GM21423 (cell line): ENCODE data around the gene ALG14.
"Not testable (repeated sequence)": the region's sequence is repeated elsewhere in the genome, so short reads cannot be mapped to it uniquely, and the experiment has no call there.

Source experiments
- ATAC-seq: cut with Tn5 transposase; IDR thresholded peaks from one replicate; pipeline ENCODE4 v1.9.1; 2021; ENCODE audit warnings: mild to moderate bottlenecking, moderate library complexity; ENCODE audit not compliant: unreplicated experiment

The ALG14 gene

GRCh38 chr1:94958081-94958480 is 114.7 kb downstream of the ALG14 start:
- no peak for ATAC-seq

- ATAC-seq: no peak
Measured at GRCh38 chr1:94955767-94956632, 116.8 kb downstream of the ALG14 start.

GRCh38 chr1:94954263-94955220 is 118.2 kb downstream of the ALG14 start:
- ATAC-seq: no peak

GRCh38 chr1:94953746-94954145 is 119.0 kb downstream of the ALG14 start:
- ATAC-seq: no peak

- no peak for ATAC-seq
Measured at GRCh38 chr1:94953107-94953506, 119.6 kb downstream of the ALG14 start.

- no peak for ATAC-seq
Measured at GRCh38 chr1:94952539-94952938, 120.2 kb downstream of the ALG14 start.

GRCh38 chr1:94951509-94952208 is 121.1 kb downstream of the ALG14 start:
- no peak for ATAC-seq

- no peak for ATAC-seq
Measured at GRCh38 chr1:94951046-94951445, 121.7 kb downstream of the ALG14 start.

GRCh38 chr1:94949681-94950661 is 122.8 kb downstream of the ALG14 start:
- no peak for ATAC-seq

GRCh38 chr1:94947437-94947836 is 125.3 kb downstream of the ALG14 start:
- no peak for ATAC-seq

- ATAC-seq: no peak
Measured at GRCh38 chr1:94946886-94947285, 125.9 kb downstream of the ALG14 start.

GRCh38 chr1:94942171-94943128 is 130.3 kb downstream of the ALG14 start:
- no peak for ATAC-seq

GRCh38 chr1:94941480-94941879 is 131.3 kb downstream of the ALG14 start:
- ATAC-seq: not testable (repeated sequence)

GRCh38 chr1:94940738-94941137 is 132.0 kb downstream of the ALG14 start:
- ATAC-seq: no peak

GRCh38 chr1:94937820-94938219 is 134.9 kb downstream of the ALG14 start:
- no peak for ATAC-seq

GRCh38 chr1:94936861-94937620 is 135.7 kb downstream of the ALG14 start:
- ATAC-seq: no peak

- no peak for ATAC-seq
Measured at GRCh38 chr1:94935476-94935875, 137.3 kb downstream of the ALG14 start.

- ATAC-seq: no peak
Measured at GRCh38 chr1:94935034-94935433, 137.7 kb downstream of the ALG14 start.
